ENCODE measurements around the gene ZNF407.

Gene ZNF407

DNA sequence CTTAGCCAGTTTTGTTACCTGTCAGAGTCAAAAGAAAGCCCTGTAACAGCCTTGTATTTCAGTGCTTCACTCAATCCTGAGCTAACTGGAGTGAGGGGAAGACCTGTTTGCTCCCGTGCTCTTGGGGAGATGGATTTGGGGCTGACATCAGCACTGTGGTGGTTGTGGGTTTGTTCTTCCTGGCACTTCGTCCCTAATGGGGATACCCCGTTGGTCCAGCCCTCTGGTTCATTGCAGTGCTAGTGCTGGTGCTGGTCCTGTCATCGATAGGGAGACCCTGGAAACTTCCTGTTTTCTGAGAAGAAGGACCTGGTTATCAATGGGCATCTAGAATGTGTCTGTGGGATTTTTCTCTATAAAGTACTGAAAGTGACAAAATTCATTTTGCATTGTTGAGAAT is 205.4 kb downstream of the ZNF407 start:
- Histone ChIP-seq H3K9me2 (replicated peaks; ENCODE audit: insufficient read depth, low read length) (no peaks in the 10 kb centered on the region), H3K27me3 (replicated peaks; ENCODE audit: insufficient read depth, low read length) (no peaks in the 10 kb centered on the region), H3K4me1 (ENCODE audit: low read length) (peaks cover 38% of the 10 kb centered on the region), H3K4me2 (ENCODE audit: low read depth, low read length) (no peak overlapping the region), H3K4me3 (ENCODE audit: low read length) (no peak overlapping the region), H4K20me1 (ENCODE audit: insufficient read depth, low read length) (no peaks in the 10 kb centered on the region), H2AFZ (ENCODE audit: low read length) (no peak overlapping the region), H3K27ac (ENCODE audit: low read length) (no peak overlapping the region), H3K9ac (ENCODE audit: low read length) (no peak overlapping the region), H3K79me2 (ENCODE audit: low read length) (no peaks in the 10 kb centered on the region), H3K9me3 (replicated peaks; ENCODE audit: insufficient read depth, low read length) (no peaks in the 10 kb centered on the region), H3F3A (ENCODE audit: insufficient read depth, low read length) (peaks cover 14% of the 10 kb centered on the region), H3K36me3 (replicated peaks; ENCODE audit: insufficient read depth, low read length) (no peaks in the 10 kb centered on the region)
- DNase-seq, result no peak
- no peak for TF ChIP-seq EZH2phosphoT487 (IDR thresholded peaks at IDR 0.05; ENCODE audit: low read length)
- no peak for TF ChIP-seq EZH2 (optimal IDR thresholded peaks at IDR 0.05; ENCODE audit: low read depth, low read length)
- no peak for TF ChIP-seq CTCF (IDR thresholded peaks at IDR 0.05; ENCODE audit: low read length)

- peaks cover 38% of the 10 kb centered on the region for H3K4me1 ChIP-seq (ENCODE audit: low read length)
- no peaks in the 10 kb centered on the region for H4K20me1 ChIP-seq (ENCODE audit: insufficient read depth, low read length)
- no peak overlapping the region for H3K4me2 ChIP-seq (ENCODE audit: low read depth, low read length)
- no peak for TF ChIP-seq EZH2phosphoT487 (IDR thresholded peaks at IDR 0.05; ENCODE audit: low read length)
- no peaks in the 10 kb centered on the region for H3K9me3 ChIP-seq (replicated peaks; ENCODE audit: insufficient read depth, low read length)
- H3K9ac ChIP-seq (ENCODE audit: low read length), result no peak overlapping the region
- no peaks in the 10 kb centered on the region for H3K27me3 ChIP-seq (replicated peaks; ENCODE audit: insufficient read depth, low read length)
- no peak for DNase-seq
- H3F3A ChIP-seq (ENCODE audit: insufficient read depth, low read length), result peaks cover 14% of the 10 kb centered on the region
- H3K79me2 ChIP-seq (ENCODE audit: low read length), result no peaks in the 10 kb centered on the region
- H3K4me3 ChIP-seq (ENCODE audit: low read length), result no peak overlapping the region
- H3K27ac ChIP-seq (ENCODE audit: low read length), result no peak overlapping the region
- H3K9me2 ChIP-seq (replicated peaks; ENCODE audit: insufficient read depth, low read length), result no peaks in the 10 kb centered on the region
- H2AFZ ChIP-seq (ENCODE audit: low read length), result no peak overlapping the region
- no peaks in the 10 kb centered on the region for H3K36me3 ChIP-seq (replicated peaks; ENCODE audit: insufficient read depth, low read length)
Observed at GRCh38 chr18:74803769-74804168, 206.1 kb downstream of the ZNF407 start.

- Histone ChIP-seq H3K27me3 (replicated peaks; ENCODE audit: insufficient read depth, low read length) (no peaks in the 10 kb centered on the region), H3K4me2 (ENCODE audit: low read depth, low read length) (peak overlapping the region; percentile 56), H3K4me3 (ENCODE audit: low read length) (no peak overlapping the region; the same call in 1 of the 2 replicates), H3K36me3 (replicated peaks; ENCODE audit: insufficient read depth, low read length) (no peaks in the 10 kb centered on the region), H3K9ac (ENCODE audit: low read length) (no peak overlapping the region; the same call in 1 of the 2 replicates), H3K27ac (ENCODE audit: low read length) (peak overlapping the region; percentile 38; the same call in 1 of the 2 replicates), H3F3A (ENCODE audit: insufficient read depth, low read length) (peaks cover 14% of the 10 kb centered on the region), H2AFZ (ENCODE audit: low read length) (0 out of 2 replicates have a peak overlapping the region, but pooled peaks have one; percentile 5), H3K9me2 (replicated peaks; ENCODE audit: insufficient read depth, low read length) (no peaks in the 10 kb centered on the region), H4K20me1 (ENCODE audit: insufficient read depth, low read length) (no peaks in the 10 kb centered on the region), H3K4me1 (ENCODE audit: low read length) (peaks cover 38% of the 10 kb centered on the region), H3K9me3 (replicated peaks; ENCODE audit: insufficient read depth, low read length) (no peaks in the 10 kb centered on the region), H3K79me2 (ENCODE audit: low read length) (no peaks in the 10 kb centered on the region)
- TF ChIP-seq EZH2phosphoT487 (IDR thresholded peaks at IDR 0.05; ENCODE audit: low read length) (no peak), EZH2 (optimal IDR thresholded peaks at IDR 0.05; ENCODE audit: low read depth, low read length) (no peak)
- DNase-seq, result peak; percentile 43
Observed at GRCh38 chr18:74804677-74805076, 207.0 kb downstream of the ZNF407 start.

DNA sequence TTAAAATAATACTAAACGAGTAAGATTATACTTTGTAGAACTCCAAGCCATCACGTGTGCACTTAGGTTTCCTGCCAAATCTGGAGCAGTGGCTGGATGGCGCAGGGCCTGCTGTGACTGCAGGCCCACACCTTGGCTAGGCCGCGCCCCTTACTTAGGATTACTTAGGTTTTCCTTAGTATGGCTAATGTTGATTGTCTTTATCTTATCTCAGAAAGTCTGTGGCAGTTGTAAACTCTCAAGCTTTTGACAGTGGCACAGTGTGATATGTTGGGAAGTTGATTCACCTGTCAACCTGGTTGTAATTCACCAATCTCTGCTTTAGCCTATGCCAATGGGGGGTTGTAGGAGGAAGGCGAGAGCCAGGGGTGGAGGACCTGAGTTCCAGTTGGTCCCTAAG is 208.4 kb downstream of the ZNF407 start:
- Histone ChIP-seq H3K27me3 (replicated peaks; ENCODE audit: insufficient read depth, low read length) (no peaks in the 10 kb centered on the region), H2AFZ (ENCODE audit: low read length) (peak overlapping the region; percentile 4; the same call in 1 of the 2 replicates), H3K9me2 (replicated peaks; ENCODE audit: insufficient read depth, low read length) (no peaks in the 10 kb centered on the region), H3K4me2 (ENCODE audit: low read depth, low read length) (peak overlapping the region; percentile 88), H3K4me3 (ENCODE audit: low read length) (no peak overlapping the region), H3K4me1 (ENCODE audit: low read length) (peaks cover 38% of the 10 kb centered on the region), H3K27ac (ENCODE audit: low read length) (peak overlapping the region; percentile 63), H4K20me1 (ENCODE audit: insufficient read depth, low read length) (no peaks in the 10 kb centered on the region), H3F3A (ENCODE audit: insufficient read depth, low read length) (peaks cover 14% of the 10 kb centered on the region), H3K36me3 (replicated peaks; ENCODE audit: insufficient read depth, low read length) (no peaks in the 10 kb centered on the region), H3K9me3 (replicated peaks; ENCODE audit: insufficient read depth, low read length) (no peaks in the 10 kb centered on the region), H3K9ac (ENCODE audit: low read length) (no peak overlapping the region), H3K79me2 (ENCODE audit: low read length) (no peaks in the 10 kb centered on the region)
- DNase-seq, result no peak
- no peak for TF ChIP-seq EZH2phosphoT487 (IDR thresholded peaks at IDR 0.05; ENCODE audit: low read length)
- no peak for TF ChIP-seq CTCF (IDR thresholded peaks at IDR 0.05; ENCODE audit: low read length)
- no peak for TF ChIP-seq EZH2 (optimal IDR thresholded peaks at IDR 0.05; ENCODE audit: low read depth, low read length)

Data from MM.1S (cell line).